HFF-Myc (cell line): ENCODE data around the gene IL24.

Source experiments
- DNase-seq: peaks from one replicate; pipeline ENCODE4 v3.0.0-alpha.2; 2011; ENCODE audit warnings: low read depth; ENCODE audit errors: extremely low read depth
- H3K4me3 ChIP-seq: replicated peaks from 2 replicates; pipeline ENCODE4 v1.5.1; 2011; ENCODE audit warnings: low read depth, mild to moderate bottlenecking, control low read depth, low read length
- CTCF ChIP-seq: IDR thresholded peaks from 2 replicates; pipeline ENCODE4 v1.5.1; 2012; ENCODE audit warnings: mild to moderate bottlenecking, low read depth, low read length, control low read depth; ENCODE audit errors: missing control alignments

Gene IL24

GRCh38 chr1:206867239-206867638, 30.0 kb upstream of the IL24 start:
- TF ChIP-seq CTCF, result no peak
- no peak for DNase-seq
- H3K4me3 ChIP-seq, result no peak overlapping the region

DNA sequence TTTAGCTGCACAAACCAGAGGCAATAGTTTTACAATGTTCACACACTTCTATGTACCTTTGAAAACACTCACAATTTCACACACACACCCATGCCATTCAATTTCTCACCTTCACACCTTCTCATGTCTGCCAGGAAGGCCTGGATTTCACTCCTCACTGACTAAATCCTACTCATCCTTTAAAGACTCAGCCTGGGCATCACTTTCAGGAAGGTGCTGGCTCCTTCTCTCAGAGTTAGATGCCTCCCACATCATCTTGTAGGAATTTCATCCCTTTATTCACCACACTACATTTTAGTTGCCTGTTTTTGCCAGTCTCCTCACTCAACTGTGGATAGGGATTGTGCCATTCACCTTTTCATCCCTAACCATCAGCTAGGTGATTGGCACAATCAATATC, 29.5 kb upstream of the IL24 start:
- no peak for DNase-seq
- TF ChIP-seq CTCF, result no peak

DNA sequence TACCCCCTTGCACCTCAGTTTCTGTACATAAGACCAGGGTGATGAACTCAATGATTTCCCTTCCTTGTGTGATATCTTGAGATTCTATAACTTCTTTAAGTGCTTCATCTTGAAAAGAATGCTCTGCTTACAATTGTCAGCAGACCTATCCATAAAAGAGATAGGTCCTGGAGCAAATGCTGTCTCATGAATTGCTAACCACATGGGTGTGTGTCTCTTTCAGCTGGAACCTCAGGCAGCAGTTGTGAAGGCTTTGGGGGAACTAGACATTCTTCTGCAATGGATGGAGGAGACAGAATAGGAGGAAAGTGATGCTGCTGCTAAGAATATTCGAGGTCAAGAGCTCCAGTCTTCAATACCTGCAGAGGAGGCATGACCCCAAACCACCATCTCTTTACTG, 29.0 kb upstream of the IL24 start:
- no peak overlapping the region for H3K4me3 ChIP-seq
- TF ChIP-seq CTCF, result no peak
- no peak for DNase-seq

More for the DNA sequence above, 29.5 kb upstream of the IL24 start:
- H3K4me3 ChIP-seq, result no peak overlapping the region

DNA sequence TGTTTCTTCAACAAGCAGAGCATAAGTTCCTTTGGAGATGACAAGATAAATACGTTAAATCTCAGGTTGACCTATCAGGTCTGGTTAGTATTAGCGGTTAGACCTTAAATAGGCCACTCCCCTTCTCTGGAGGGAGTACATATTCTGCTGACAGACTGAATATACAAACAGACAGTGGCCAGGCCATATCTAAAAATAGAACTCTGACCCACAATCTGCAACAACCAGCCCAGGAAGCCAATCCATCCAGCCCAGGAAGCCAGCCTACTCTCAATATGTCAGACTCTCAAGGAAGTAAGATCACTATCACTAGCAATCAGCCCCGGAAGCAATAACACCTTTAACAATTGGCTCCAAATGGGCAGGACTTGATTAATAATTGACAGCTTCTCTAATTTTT, 25.1 kb upstream of the IL24 start:
- no peak for DNase-seq
- TF ChIP-seq CTCF, result no peak
- H3K4me3 ChIP-seq, result no peak overlapping the region

DNA sequence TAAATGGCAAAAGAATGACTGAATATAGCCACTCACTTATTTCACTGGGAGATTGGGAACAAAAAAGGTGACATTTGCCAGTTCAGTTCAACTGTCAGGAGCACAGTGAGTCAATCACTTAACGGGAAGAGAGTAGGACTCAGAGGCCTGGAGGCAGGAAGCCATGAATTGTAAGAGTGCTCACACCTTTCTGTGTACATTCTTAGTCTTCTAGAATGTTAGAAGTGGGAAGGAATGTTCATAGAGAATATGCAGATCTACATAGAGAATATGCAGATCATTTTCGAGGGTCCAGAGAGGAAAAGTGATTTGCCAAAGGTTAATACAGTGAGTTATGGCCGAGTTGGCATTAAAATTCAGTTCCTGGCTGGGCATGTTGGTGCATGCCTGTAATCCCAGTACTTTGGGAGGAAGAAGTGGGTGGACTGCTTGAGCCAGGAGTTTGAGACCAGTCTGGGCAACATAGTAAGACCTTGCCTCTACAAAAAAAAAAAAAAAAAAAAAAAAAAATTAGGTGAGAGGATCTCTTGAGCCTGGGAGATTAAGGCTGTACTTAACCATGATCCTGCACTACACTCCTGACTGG, 23.5 kb upstream of the IL24 start:
- no peak for DNase-seq
- no peak overlapping the region for H3K4me3 ChIP-seq
- TF ChIP-seq CTCF, result no peak

GRCh38 chr1:206875752-206876377, 21.4 kb upstream of the IL24 start:
- no peak overlapping the region for H3K4me3 ChIP-seq
- DNase-seq, result no peak
- TF ChIP-seq CTCF, result no peak

GRCh38 chr1:206878456-206878855, 18.8 kb upstream of the IL24 start:
- H3K4me3 ChIP-seq, result no peak overlapping the region
- no peak for DNase-seq
- TF ChIP-seq CTCF, result no peak
